Measurements from ENCODE around the gene CD6. TPM values are rescaled to one million over a fixed set of nuclear protein-coding genes. Genes with fewer than 3 reads are reported as not detected.
A peak's percentile ranks its signal among the peaks of the same experiment; 100 is the strongest.

CD6 gene
- total RNA-seq, 1 donor from 2014 or later: not detected

DNA sequence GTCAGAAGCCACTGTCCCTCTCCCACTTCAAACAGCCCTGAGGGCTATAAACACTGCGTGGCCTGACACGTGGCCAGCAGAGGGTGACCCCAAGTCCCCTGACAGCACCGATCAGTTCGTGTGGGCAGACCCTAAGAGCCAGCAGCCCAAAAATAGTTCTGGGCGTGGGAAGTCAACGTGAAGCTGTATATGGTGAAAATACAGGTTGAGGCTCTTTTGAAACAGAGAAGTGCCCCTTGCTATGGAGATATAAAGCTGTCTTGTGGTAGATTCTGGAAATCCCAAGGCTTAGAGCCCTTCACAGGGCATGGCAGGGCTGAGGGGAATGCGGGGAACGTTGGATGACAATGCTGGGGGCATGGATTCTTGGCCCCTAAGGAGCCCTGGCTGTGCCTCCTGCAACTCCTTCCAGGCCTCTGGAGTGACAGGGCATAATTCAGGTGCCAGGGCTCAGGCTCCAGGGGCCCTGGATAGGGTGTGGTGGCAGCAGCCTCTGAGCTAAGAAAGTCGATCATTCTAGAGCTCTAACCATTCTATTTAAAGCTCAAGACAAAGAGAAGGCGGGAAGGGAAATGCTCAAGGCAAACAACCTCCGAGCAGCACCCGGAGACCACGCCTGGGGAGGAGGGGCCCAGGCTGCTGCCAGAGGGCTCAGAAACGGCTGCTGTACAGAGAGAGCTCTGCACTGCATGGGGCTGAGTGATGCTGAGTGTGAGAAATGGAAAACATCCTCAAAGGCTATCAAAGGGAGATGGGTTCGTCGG lies 70.5 kb downstream of the CD6 start:
- DNase-seq (ENCODE audit: low spot score): peak; percentile 77
- H3K27me3 ChIP-seq: no peaks in the 10 kb centered on the region
- no peaks in the 10 kb centered on the region for H3K9me3 ChIP-seq (ENCODE audit: low read depth)
- Mint-ChIP-seq H3K36me3 (no peaks in the 10 kb centered on the region), H3K27me3 (ENCODE audit: insufficient read depth, low read depth) (no peaks in the 10 kb centered on the region), H3K4me1 (peaks cover 19% of the 10 kb centered on the region), H3K9me3 (no peaks in the 10 kb centered on the region), H3K4me3 (peak overlapping the region; percentile 46), H3K27ac (peak overlapping the region; percentile 94)
- H4K20me1 ChIP-seq (ENCODE audit: low read depth): no peaks in the 10 kb centered on the region
- no peak for TF ChIP-seq EZH2 (IDR thresholded peaks at IDR 0.05)
- TF ChIP-seq, protein P1, sequence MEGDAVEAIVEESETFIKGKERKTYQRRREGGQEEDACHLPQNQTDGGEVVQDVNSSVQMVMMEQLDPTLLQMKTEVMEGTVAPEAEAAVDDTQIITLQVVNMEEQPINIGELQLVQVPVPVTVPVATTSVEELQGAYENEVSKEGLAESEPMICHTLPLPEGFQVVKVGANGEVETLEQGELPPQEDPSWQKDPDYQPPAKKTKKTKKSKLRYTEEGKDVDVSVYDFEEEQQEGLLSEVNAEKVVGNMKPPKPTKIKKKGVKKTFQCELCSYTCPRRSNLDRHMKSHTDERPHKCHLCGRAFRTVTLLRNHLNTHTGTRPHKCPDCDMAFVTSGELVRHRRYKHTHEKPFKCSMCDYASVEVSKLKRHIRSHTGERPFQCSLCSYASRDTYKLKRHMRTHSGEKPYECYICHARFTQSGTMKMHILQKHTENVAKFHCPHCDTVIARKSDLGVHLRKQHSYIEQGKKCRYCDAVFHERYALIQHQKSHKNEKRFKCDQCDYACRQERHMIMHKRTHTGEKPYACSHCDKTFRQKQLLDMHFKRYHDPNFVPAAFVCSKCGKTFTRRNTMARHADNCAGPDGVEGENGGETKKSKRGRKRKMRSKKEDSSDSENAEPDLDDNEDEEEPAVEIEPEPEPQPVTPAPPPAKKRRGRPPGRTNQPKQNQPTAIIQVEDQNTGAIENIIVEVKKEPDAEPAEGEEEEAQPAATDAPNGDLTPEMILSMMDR (IDR thresholded peaks at IDR 0.05): no peak
- no peak for TF ChIP-seq EZH2phosphoT487 (IDR thresholded peaks at IDR 0.05)
- H3K4me3 ChIP-seq: no peak overlapping the region
- H2AFZ ChIP-seq (replicated peaks): peak overlapping the region; percentile 86
- no peak overlapping the region for H3K27ac ChIP-seq
- no peak overlapping the region for H3K9ac ChIP-seq
- no peaks in the 10 kb centered on the region for H3K36me3 ChIP-seq
- H3K4me2 ChIP-seq: peak overlapping the region; percentile 20
- H3K79me2 ChIP-seq (ENCODE audit: low read depth): no peaks in the 10 kb centered on the region
- H3F3A ChIP-seq (ENCODE audit: low read depth): no peaks in the 10 kb centered on the region
- H3K4me1 ChIP-seq: peaks cover 15% of the 10 kb centered on the region

DNA sequence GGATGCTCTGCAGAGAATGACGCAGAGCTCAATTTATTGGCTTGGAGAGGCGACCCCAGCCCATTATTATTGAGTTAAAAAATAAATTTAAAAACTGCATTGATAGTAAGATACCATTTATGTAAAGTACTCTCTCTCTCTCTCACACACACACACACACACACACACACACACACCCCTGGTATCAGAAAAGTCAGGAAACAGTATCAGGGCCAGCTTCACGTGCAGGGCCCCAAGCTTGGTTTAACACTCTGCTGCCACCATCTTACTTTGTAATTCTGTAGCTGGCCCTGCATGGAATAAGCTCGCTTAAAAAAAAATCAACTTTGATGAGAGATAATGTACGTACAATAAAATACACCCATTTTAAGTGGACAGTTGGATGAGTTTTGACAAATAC lies 71.1 kb downstream of the CD6 start:
- Mint-ChIP-seq H3K27me3 (ENCODE audit: insufficient read depth, low read depth) (no peaks in the 10 kb centered on the region), H3K27ac (peak overlapping the region; percentile 94)
- H3K27ac ChIP-seq: no peak overlapping the region

DNA sequence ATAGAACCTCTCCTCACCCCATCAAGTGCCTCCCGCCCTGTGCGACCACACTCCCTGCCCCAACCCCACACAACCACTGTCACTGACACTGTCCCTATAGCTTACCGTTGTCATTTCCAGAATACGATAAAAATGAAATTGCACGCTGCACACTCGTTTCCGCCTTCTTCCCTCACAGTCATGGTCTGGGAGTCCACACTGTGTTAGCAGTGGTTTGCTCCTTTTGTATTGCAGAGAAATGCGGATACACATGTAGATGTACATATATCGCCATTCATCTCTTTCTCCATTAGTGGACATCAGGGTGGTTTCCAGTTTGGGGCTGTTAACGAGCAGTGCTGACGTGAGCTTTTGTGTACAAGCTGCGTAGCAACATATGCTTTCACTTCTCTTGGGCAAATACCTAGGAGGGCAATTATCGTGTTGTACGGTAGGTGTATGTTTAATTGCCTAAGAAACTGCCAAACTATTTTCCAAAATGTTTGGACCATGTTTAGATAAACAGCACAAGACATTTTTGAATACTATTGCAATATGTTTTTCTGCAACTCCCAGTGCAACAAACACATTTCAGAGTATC lies 71.6 kb downstream of the CD6 start:
- H3K36me3 Mint-ChIP-seq: no peaks in the 10 kb centered on the region
- no peak overlapping the region for H3K4me3 Mint-ChIP-seq
- no peak overlapping the region for H3K27ac Mint-ChIP-seq

More for the DNA sequence above, 71.1 kb downstream of the CD6 start:
- Histone ChIP-seq H3K27me3 (no peaks in the 10 kb centered on the region), H3K36me3 (no peaks in the 10 kb centered on the region), H3K9me3 (ENCODE audit: low read depth) (no peaks in the 10 kb centered on the region), H3K9ac (no peak overlapping the region), H4K20me1 (ENCODE audit: low read depth) (no peaks in the 10 kb centered on the region), H2AFZ (replicated peaks) (peak overlapping the region; percentile 86), H3K4me3 (no peak overlapping the region), H3F3A (ENCODE audit: low read depth) (no peaks in the 10 kb centered on the region), H3K4me1 (peaks cover 15% of the 10 kb centered on the region), H3K79me2 (ENCODE audit: low read depth) (no peaks in the 10 kb centered on the region), H3K4me2 (peak overlapping the region; percentile 20)
- TF ChIP-seq, protein P1 (IDR thresholded peaks at IDR 0.05): no peak
- no peak for TF ChIP-seq EZH2 (IDR thresholded peaks at IDR 0.05)
- no peak for TF ChIP-seq EZH2phosphoT487 (IDR thresholded peaks at IDR 0.05)
- DNase-seq (ENCODE audit: low spot score): no peak
- H3K36me3 Mint-ChIP-seq: no peaks in the 10 kb centered on the region
- no peaks in the 10 kb centered on the region for H3K9me3 Mint-ChIP-seq
- no peak overlapping the region for H3K4me3 Mint-ChIP-seq
- peaks cover 19% of the 10 kb centered on the region for H3K4me1 Mint-ChIP-seq

More for the DNA sequence above, 71.6 kb downstream of the CD6 start:
- Histone ChIP-seq H3K9ac (no peak overlapping the region), H3F3A (ENCODE audit: low read depth) (no peaks in the 10 kb centered on the region), H2AFZ (replicated peaks) (peak overlapping the region; percentile 9), H3K79me2 (ENCODE audit: low read depth) (no peaks in the 10 kb centered on the region), H3K27ac (no peak overlapping the region), H4K20me1 (ENCODE audit: low read depth) (no peaks in the 10 kb centered on the region), H3K27me3 (no peaks in the 10 kb centered on the region), H3K36me3 (no peaks in the 10 kb centered on the region), H3K4me1 (peaks cover 15% of the 10 kb centered on the region), H3K4me2 (no peak overlapping the region), H3K9me3 (ENCODE audit: low read depth) (no peaks in the 10 kb centered on the region), H3K4me3 (no peak overlapping the region)
- TF ChIP-seq EZH2 (IDR thresholded peaks at IDR 0.05) (no peak), EZH2phosphoT487 (IDR thresholded peaks at IDR 0.05) (no peak)
- TF ChIP-seq, protein P1 (IDR thresholded peaks at IDR 0.05): no peak
- DNase-seq (ENCODE audit: low spot score): no peak
- Mint-ChIP-seq H3K9me3 (no peaks in the 10 kb centered on the region), H3K27me3 (ENCODE audit: insufficient read depth, low read depth) (no peaks in the 10 kb centered on the region), H3K4me1 (peaks cover 19% of the 10 kb centered on the region)
